Spinal cord (tissue), 10 donors: ENCODE data around the gene FIBIN. TPM values are rescaled to one million over a fixed set of nuclear protein-coding genes. Genes with fewer than 3 reads are reported as not detected.

ENCODE experiments used
- DNase-seq, 6 donors: peaks; one replicate each; pipeline versions ENCODE4 v3.0.0 to v3.0.0-alpha.2; 2013 to 2015; ENCODE audit warnings: low spot score in 6 of 6, low read depth in 4 of 6
- H3K27ac ChIP-seq: one replicate; pipeline ENCODE4 v1.5.1; 2013; ENCODE audit warnings: low read depth, low read length, control low read depth
- H3K27me3 ChIP-seq: one replicate; pipeline ENCODE4 v1.6.1; 2013; ENCODE audit warnings: low read length; ENCODE audit not compliant: control insufficient read depth, insufficient read depth
- H3K36me3 ChIP-seq: one replicate; pipeline ENCODE4 v1.6.1; 2013; ENCODE audit warnings: low read length; ENCODE audit not compliant: control insufficient read depth, insufficient read depth
- H3K4me1 ChIP-seq: one replicate; pipeline ENCODE4 v1.6.1; 2013; ENCODE audit warnings: low read length; ENCODE audit not compliant: control insufficient read depth, insufficient read depth
- H3K4me3 ChIP-seq: one replicate; pipeline ENCODE4 v1.5.1; 2013; ENCODE audit warnings: low read depth, low read length, control low read depth
- H3K9me3 ChIP-seq: one replicate; pipeline ENCODE4 v1.6.1; 2013; ENCODE audit warnings: low read length; ENCODE audit not compliant: control insufficient read depth, insufficient read depth
- WGBS: methylation state at CpG from one replicate; pipeline ENCODE4 v1.1.5; 2013; ENCODE audit warnings: missing lambda C conversion rate; ENCODE audit not compliant: insufficient coverage; 5-methylcytosine and 5-hydroxymethylcytosine counted together
- polyA plus RNA-seq, 2 donors: library from polyadenylated mRNA; unstranded; fragments of 120-200 nt; gene quantifications; one replicate each; pipeline ENCODE4 v1.2.1, GENCODE V29; 2013; ENCODE audit not compliant: insufficient read length in 2 of 2
- total RNA-seq, 2 donors: library from RNA; depleted of rRNA in 1 of 2; stranded (reverse); fragments of 120-200 nt in 1 of 2; fragments of >200 nt in 1 of 2; gene quantifications; one replicate each; pipeline versions ENCODE4 v1.2.3 to v1.2.4, GENCODE V29; 2013 to 2014
- donor health status: healthy.

The FIBIN gene
- total and polyA plus RNA-seq, 4 donors, result 54.7 to 97.6 (median 74.7) TPM

DNA sequence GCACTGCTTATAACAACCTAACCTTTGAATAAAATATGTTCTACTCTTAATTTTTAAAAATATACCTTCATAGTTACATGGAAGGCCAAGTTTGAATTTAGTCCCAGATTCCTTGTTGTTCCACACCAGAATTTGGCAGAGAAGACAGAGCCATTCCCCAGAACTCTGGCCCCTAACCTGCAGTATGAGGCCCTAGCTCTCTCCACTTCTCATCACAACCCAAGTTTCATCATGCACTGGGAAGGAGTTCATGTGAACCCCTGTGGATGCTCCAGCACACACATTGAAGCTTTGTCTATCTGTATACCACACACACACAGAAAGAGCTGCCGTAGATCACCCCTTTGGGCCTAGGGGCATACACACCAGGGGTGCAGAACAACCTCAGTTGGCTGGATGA lies 36.1 kb downstream of the FIBIN start:
- Histone ChIP-seq H3K9me3 (peaks cover 2% of the 10 kb centered on the region), H3K4me1 (no peaks in the 10 kb centered on the region), H3K4me3 (no peak overlapping the region), H3K27me3 (no peaks in the 10 kb centered on the region), H3K36me3 (no peaks in the 10 kb centered on the region), H3K27ac (no peak overlapping the region)
- DNase-seq, result no peak
- no CpG with 5 or more reads among the region's 1 CpG for WGBS

DNA sequence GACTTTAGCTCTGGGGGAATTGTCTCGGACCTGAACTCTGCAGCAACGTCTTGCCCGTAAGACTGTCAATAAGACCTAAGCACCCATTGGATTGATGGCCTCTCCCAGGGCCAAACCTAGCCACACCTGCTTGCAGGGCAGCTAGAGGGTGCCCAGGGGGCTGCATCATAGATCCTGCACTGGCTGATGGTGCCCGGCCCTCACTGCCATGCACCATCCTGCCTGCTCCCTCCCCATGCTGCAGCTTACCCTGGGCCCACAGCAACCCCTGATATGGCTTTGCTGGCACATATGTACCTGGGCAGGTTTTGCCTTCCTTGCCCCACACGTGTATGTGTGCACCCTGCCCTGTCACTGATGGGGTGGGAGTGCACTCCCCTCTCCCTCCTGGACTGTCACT lies 37.8 kb downstream of the FIBIN start:
- 99% methylated on average over 5 of the region's 5 CpGs for WGBS
- peaks cover 3% of the 10 kb centered on the region for H3K9me3 ChIP-seq
- no peak overlapping the region for H3K27ac ChIP-seq
- DNase-seq, result no peak
- H3K4me1 ChIP-seq, result no peaks in the 10 kb centered on the region
- H3K27me3 ChIP-seq, result no peaks in the 10 kb centered on the region
- no peak overlapping the region for H3K4me3 ChIP-seq
- H3K36me3 ChIP-seq, result no peaks in the 10 kb centered on the region

DNA sequence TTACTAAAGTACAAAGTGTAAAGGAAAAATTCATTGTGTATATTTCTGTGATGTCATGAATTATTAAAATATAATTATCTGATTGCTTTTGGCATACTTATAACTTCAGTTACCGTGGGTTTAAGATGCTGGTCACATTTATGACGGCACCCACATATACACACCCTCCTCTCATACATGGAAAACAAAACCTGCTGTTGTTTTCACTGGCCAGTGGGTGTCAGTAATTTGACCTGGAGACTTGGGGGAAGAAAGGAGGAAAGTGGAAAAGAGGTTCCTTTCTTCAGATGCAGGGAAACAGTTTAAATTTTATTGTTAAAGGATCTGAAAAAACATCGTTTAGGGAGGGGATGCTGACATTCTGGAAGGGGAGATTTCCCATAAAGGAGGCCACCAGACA lies 46.0 kb downstream of the FIBIN start:
- peak in 1 of 6 donors; percentile 41 for DNase-seq
- no peak overlapping the region for H3K4me3 ChIP-seq
- no peaks in the 10 kb centered on the region for H3K27me3 ChIP-seq
- peak overlapping the region; percentile 91 for H3K27ac ChIP-seq
- peaks cover 3% of the 10 kb centered on the region for H3K9me3 ChIP-seq
- no peaks in the 10 kb centered on the region for H3K36me3 ChIP-seq
- peaks cover 4% of the 10 kb centered on the region for H3K4me1 ChIP-seq
- WGBS, result 20% methylated on average over 1 of the region's 3 CpGs

DNA sequence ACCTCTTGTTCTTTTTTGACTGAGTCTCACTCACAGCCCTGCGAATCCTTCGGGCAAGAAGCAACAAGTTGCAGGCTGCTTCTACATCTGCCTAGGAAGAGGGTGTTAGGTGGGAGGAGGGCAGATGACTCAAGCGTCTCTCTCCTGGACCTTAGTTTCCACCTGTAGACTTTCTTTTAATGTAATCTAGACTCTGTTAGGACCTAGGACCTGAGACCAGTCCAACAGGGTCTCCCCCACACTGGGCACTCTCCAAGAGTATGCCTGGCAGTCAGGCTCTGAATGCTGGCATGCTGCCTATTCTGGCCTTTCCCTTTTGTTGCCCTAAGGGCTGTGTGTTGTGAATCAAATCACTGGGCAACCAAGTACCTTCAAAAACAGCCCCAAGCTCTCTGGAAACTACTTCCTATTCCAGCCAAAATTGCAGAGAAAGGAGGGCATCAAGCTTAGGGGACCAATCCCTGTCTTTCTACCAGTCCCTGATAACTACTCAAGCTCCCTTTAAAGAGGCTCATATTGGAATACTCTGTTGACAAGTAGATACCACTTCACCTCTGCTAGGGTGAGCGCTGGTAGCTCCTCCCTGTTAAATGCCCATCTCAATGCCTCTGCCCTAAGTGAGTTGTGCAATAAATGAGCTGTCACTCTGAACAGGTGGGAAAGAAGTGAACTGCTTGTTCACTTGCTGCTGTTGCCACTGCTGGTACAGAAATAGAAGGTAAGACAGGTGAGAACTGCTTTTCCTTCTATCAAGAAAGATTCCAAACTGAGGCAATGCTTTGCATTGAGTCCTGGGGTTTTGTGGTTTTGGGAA lies 46.6 kb downstream of the FIBIN start, which contains the start of gene BBOX1:
Gene BBOX1 (plus strand): TSS at position 514 of the 814 bp plus-strand sequence. CDS start 14,616 bp downstream, outside the sequence.
- Histone ChIP-seq H3K4me3 (no peak within 1 kb of the TSS), H3K36me3 (no peaks in the 10 kb centered on the region), H3K9me3 (peaks cover 3% of the 10 kb centered on the region), H3K4me1 (peaks cover 4% of the 10 kb centered on the region), H3K27ac (peak within 1 kb of the TSS; percentile 91), H3K27me3 (no peaks in the 10 kb centered on the region)
- peak; percentile 52 to 91 (median 68) for DNase-seq
- no CpG with 5 or more reads among the region's 4 CpGs for WGBS

DNA sequence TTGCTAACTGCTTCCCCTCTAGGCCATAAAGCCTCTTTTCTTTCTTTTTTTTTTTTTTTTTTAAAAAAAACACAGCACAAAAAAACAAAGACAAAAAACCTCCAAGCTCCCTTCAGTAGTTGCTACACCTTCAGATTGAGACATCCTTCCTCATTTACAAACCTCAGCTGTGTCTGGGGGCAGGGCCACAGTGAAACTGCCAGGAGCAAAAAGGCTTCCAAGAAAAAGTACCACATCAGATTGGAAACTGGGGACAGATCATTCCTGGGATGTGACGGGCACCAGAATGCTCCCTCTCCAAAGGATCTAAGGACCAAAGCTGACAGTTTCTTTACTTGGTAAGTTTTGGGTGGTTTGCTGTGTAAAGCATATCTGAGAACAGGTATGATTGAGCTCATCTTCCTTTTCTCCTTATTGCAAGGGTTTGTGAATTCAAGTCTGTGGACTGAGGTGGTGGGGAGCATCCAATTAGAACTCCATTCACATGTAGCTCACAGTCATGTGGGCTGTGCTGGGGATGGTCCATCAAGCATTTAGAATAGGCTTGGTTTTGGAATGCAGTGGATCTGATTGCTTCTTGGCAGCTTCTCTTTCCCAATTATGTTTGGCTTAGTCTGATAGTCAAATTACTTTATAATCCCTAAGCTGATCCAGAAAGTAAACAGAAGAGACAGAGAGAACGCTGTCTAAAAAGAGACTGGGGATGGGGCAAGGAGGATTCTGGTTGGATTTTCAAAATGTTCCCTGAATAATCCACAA lies 47.4 kb downstream of the FIBIN start:
- Histone ChIP-seq H3K4me1 (peaks cover 4% of the 10 kb centered on the region), H3K9me3 (peaks cover 3% of the 10 kb centered on the region), H3K4me3 (no peak overlapping the region), H3K36me3 (no peaks in the 10 kb centered on the region), H3K27ac (peak overlapping the region; percentile 91), H3K27me3 (no peaks in the 10 kb centered on the region)
- peak in 5 of 6 donors; percentile 31 to 80 (median 50) for DNase-seq
- WGBS, result 50% methylated on average over 1 of the region's 2 CpGs

Other genes with a start within 250 kb of the FIBIN start
- gene BBOX1, start 46.7 kb downstream of the FIBIN start, total RNA-seq, result 10 to 100 TPM; 23.5 to 42.8 TPM
- 10 to 100 TPM; 19.8 to 36.3 TPM for gene BBOX1, start 46.7 kb downstream of the FIBIN start, polyA plus RNA-seq